ENCODE measurements around the gene LARGE1. TPM values are rescaled to one million over a fixed set of nuclear protein-coding genes. Genes with fewer than 3 reads are reported as not detected.

The LARGE1 gene
- total and polyA plus RNA-seq, 5 donors from 2014 or later = not detected

DNA sequence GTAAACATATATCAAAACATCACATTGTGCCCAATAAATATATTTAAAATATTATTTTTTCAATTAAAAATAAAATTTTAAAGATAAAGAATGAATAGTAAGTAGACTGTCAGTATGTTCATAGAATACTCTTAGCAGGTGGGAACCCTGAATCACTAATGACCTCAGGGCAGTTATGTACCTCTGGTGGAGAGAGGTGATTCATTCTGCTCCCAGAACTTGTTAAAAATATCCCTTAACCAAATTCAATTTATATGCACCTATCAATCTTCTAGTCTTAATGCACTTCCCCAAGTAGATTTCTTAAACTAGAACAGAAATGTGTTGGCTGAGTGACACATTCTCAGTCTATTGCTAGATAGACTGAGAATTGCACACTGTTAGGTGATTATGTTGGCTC, 678.2 kb downstream of the LARGE1 start:
- Histone ChIP-seq H3K27me3 (ENCODE audit: control insufficient read depth, insufficient read depth, low read length) (no peaks in the 10 kb centered on the region), H3K4me3 (ENCODE audit: low read depth, low read length) (no peak overlapping the region), H3K27ac (ENCODE audit: insufficient read depth, low read length, poor library complexity, severe bottlenecking) (no peak overlapping the region), H3K9me3 (ENCODE audit: control insufficient read depth in 2 of 2, low read length in 2 of 2) (no peaks in the 10 kb centered on the region), H3K4me1 (ENCODE audit: control insufficient read depth, insufficient read depth, low read length, poor library complexity, severe bottlenecking) (no peaks in the 10 kb centered on the region), H3K36me3 (ENCODE audit: control insufficient read depth, insufficient read depth, low read length) (no peaks in the 10 kb centered on the region)
- ATAC-seq (ENCODE audit: low read depth in 2 of 2) (no peak), DNase-seq (no peak)
- no peaks in the 10 kb centered on the region for H3K36me3 Mint-ChIP-seq
- peaks cover 0 to 7% (median 3%) of the 10 kb centered on the region in 7 donors for H3K9me3 Mint-ChIP-seq
- H3K27me3 Mint-ChIP-seq = no peaks in the 10 kb centered on the region
- no peaks in the 10 kb centered on the region for H3K4me1 Mint-ChIP-seq
- no peak overlapping the region for H3K4me3 Mint-ChIP-seq
- no peak overlapping the region for H3K27ac Mint-ChIP-seq

DNA sequence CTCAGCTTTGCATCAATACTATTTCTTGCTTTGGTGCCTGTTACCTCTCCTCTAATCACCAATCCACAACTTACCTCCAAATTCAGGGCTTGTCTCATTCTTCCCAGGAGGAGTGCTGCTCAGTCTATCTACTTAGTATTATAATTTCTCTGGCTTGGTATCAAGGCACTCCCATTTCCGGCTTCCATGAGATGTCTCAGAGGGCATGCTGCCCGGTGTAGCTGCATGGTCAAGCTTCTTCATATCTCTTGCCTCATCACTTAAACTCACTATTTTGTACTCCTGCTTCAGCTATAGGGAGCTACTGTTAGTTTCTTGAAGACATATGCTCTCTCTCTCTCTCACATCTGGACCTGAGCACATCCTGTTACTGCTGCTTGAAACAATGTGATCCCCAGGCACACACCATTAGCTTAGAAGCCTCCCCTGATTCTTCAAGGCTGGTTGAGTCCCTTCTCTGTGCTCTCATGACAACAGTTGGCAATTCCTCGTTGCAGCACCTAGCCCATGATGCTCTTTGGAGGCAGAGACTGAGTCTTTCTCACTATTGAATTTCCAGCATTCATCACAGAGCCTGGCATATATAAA, 679.3 kb downstream of the LARGE1 start:
- Histone ChIP-seq H3K4me3 (ENCODE audit: low read depth, low read length) (no peak overlapping the region), H3K9me3 (ENCODE audit: control insufficient read depth in 2 of 2, low read length in 2 of 2) (no peaks in the 10 kb centered on the region), H3K27ac (ENCODE audit: insufficient read depth, low read length, poor library complexity, severe bottlenecking) (no peak overlapping the region), H3K27me3 (ENCODE audit: control insufficient read depth, insufficient read depth, low read length) (no peaks in the 10 kb centered on the region), H3K4me1 (ENCODE audit: control insufficient read depth, insufficient read depth, low read length, poor library complexity, severe bottlenecking) (no peaks in the 10 kb centered on the region), H3K36me3 (ENCODE audit: control insufficient read depth, insufficient read depth, low read length) (no peaks in the 10 kb centered on the region)
- Mint-ChIP-seq H3K27me3 (no peaks in the 10 kb centered on the region), H3K9me3 (peaks cover 0 to 7% (median 1%) of the 10 kb centered on the region in 7 donors), H3K27ac (no peak overlapping the region), H3K4me3 (no peak overlapping the region), H3K4me1 (no peaks in the 10 kb centered on the region), H3K36me3 (no peaks in the 10 kb centered on the region)
- ATAC-seq (ENCODE audit: low read depth in 2 of 2) = no peak
- DNase-seq = no peak

DNA sequence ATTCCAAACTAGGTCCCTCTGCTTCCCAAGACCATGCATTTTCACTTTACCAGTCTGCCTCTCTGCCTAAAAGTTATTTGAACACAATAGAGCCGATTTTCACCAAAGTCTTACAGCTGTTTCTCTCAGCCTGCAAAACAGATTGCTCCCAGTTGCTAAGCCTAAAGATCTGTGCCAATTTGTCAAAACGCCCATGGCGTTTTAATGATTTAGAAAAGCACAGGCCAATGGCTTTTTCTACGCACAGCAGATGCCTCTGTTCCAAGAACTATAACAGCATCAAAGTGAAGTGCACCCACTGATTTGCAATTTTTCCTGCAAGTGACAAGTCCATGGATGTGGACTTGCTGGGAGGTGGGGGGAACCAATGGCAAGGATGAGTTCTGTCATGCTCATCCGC, 688.2 kb downstream of the LARGE1 start:
- no peak overlapping the region for H3K4me3 ChIP-seq (ENCODE audit: low read depth, low read length)
- no peaks in the 10 kb centered on the region for H3K27me3 ChIP-seq (ENCODE audit: control insufficient read depth, insufficient read depth, low read length)
- ATAC-seq (ENCODE audit: low read depth in 2 of 2) = no peak
- DNase-seq = no peak
- Mint-ChIP-seq H3K27me3 (no peaks in the 10 kb centered on the region), H3K9me3 (peaks cover 8 to 24% (median 11%) of the 10 kb centered on the region in 7 donors), H3K27ac (no peak overlapping the region), H3K36me3 (no peaks in the 10 kb centered on the region), H3K4me3 (no peak overlapping the region), H3K4me1 (no peaks in the 10 kb centered on the region)
- peaks cover 21 to 26% of the 10 kb centered on the region in 2 experiments for H3K9me3 ChIP-seq (ENCODE audit: control insufficient read depth in 2 of 2, low read length in 2 of 2)
- H3K36me3 ChIP-seq (ENCODE audit: control insufficient read depth, insufficient read depth, low read length) = no peaks in the 10 kb centered on the region
- H3K4me1 ChIP-seq (ENCODE audit: control insufficient read depth, insufficient read depth, low read length, poor library complexity, severe bottlenecking) = no peaks in the 10 kb centered on the region
- no peak overlapping the region for H3K27ac ChIP-seq (ENCODE audit: insufficient read depth, low read length, poor library complexity, severe bottlenecking)

DNA sequence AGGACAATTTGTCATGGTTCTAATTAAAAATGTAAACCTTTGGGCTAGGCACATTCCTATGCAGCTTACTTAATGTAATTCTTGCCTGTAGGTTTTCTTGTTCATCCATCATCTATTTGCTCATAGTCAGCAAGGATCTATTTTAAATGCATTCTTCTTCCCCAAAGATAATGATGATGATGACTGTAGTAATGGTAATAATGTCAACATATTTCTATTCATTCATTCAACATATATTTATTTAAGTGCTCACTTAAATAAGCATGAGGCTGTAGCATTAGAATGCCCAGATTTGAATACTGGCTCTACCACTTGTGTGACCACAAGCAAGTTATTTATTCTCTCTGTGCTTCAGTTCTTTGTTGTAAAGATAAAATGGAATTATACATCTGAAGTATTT, 692.5 kb downstream of the LARGE1 start:
- no peak overlapping the region for H3K4me3 ChIP-seq (ENCODE audit: low read depth, low read length)
- H3K27ac ChIP-seq (ENCODE audit: insufficient read depth, low read length, poor library complexity, severe bottlenecking) = no peak overlapping the region
- no peaks in the 10 kb centered on the region for H3K27me3 ChIP-seq (ENCODE audit: control insufficient read depth, insufficient read depth, low read length)
- Mint-ChIP-seq H3K27me3 (no peaks in the 10 kb centered on the region), H3K9me3 (peaks cover 8 to 22% (median 9%) of the 10 kb centered on the region in 7 donors), H3K36me3 (no peaks in the 10 kb centered on the region), H3K4me3 (no peak overlapping the region), H3K27ac (no peak overlapping the region), H3K4me1 (no peaks in the 10 kb centered on the region)
- no peaks in the 10 kb centered on the region for H3K4me1 ChIP-seq (ENCODE audit: control insufficient read depth, insufficient read depth, low read length, poor library complexity, severe bottlenecking)
- DNase-seq (no peak), ATAC-seq (ENCODE audit: low read depth in 2 of 2) (no peak)
- H3K9me3 ChIP-seq (ENCODE audit: control insufficient read depth in 2 of 2, low read length in 2 of 2) = peaks cover 21 to 26% of the 10 kb centered on the region in 2 experiments
- H3K36me3 ChIP-seq (ENCODE audit: control insufficient read depth, insufficient read depth, low read length) = no peaks in the 10 kb centered on the region

DNA sequence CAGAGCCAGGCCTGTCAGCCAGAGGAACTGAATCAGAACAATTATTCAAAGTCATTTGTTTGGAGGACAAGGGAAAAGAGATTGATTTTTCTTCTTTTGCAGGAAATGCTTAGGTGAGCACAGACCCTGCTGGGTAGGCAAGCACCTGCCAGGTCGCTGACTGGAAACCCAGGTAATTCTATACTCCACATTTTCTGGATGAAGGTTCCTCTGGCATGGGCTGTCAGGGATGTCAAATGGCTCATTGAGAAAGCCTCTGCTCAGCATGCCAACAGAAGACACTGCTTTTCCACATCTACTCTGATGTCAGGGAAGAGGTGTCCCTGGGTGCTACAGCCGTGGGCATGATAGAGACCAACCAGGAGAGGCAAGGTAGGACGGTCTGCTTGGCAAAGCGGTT, 695.4 kb downstream of the LARGE1 start:
- no peak overlapping the region for H3K27ac Mint-ChIP-seq
- no peak overlapping the region for H3K27ac ChIP-seq (ENCODE audit: insufficient read depth, low read length, poor library complexity, severe bottlenecking)
- no peak for ATAC-seq (ENCODE audit: low read depth in 2 of 2)

More for the DNA sequence above, 695.4 kb downstream of the LARGE1 start:
- no peaks in the 10 kb centered on the region for H3K27me3 ChIP-seq (ENCODE audit: control insufficient read depth, insufficient read depth, low read length)
- Mint-ChIP-seq H3K4me3 (no peak overlapping the region), H3K4me1 (no peaks in the 10 kb centered on the region), H3K9me3 (peaks cover 1 to 10% (median 6%) of the 10 kb centered on the region in 7 donors), H3K27me3 (no peaks in the 10 kb centered on the region), H3K36me3 (no peaks in the 10 kb centered on the region)
- peaks cover 11 to 15% of the 10 kb centered on the region in 2 experiments for H3K9me3 ChIP-seq (ENCODE audit: control insufficient read depth in 2 of 2, low read length in 2 of 2)
- H3K4me1 ChIP-seq (ENCODE audit: control insufficient read depth, insufficient read depth, low read length, poor library complexity, severe bottlenecking) = no peaks in the 10 kb centered on the region
- no peaks in the 10 kb centered on the region for H3K36me3 ChIP-seq (ENCODE audit: control insufficient read depth, insufficient read depth, low read length)
- H3K4me3 ChIP-seq (ENCODE audit: low read depth, low read length) = no peak overlapping the region
- no peak for DNase-seq

All from CD4-positive, CD25-positive, alpha-beta regulatory T cell (primary cell).